GM12801 (cell line): ENCODE measurements around the gene PTPRN.

ENCODE experiments used
- CTCF ChIP-seq: IDR thresholded peaks from one replicate; pipeline ENCODE4 v1.5.1; 2011; ENCODE audit warnings: control low read depth; ENCODE audit not compliant: insufficient read length; ENCODE audit errors: extremely low read depth

PTPRN gene

GRCh38 chr2:219249203-219249980 lies 59.8 kb downstream of the PTPRN start:
- TF ChIP-seq CTCF, result no peak

GRCh38 chr2:219248845-219249202 lies 60.4 kb downstream of the PTPRN start:
- no peak for TF ChIP-seq CTCF

- TF ChIP-seq CTCF, result no peak
These were observed 61.2 kb downstream of the PTPRN start for GRCh38 chr2:219247678-219248642.

- TF ChIP-seq CTCF, result no peak
These were observed 62.6 kb downstream of the PTPRN start for GRCh38 chr2:219246559-219246958.

GRCh38 chr2:219245899-219246230 lies 63.3 kb downstream of the PTPRN start:
- TF ChIP-seq CTCF, result no peak

- no peak for TF ChIP-seq CTCF
These were observed 63.9 kb downstream of the PTPRN start, which contains the start of the genes GLB1L and STK16 for GRCh38 chr2:219245148-219245898. Gene GLB1L (minus strand): TSS chr2:219245444. CDS start chr2:219243573, 1,871 bp downstream. Gene STK16 (plus strand): TSS chr2:219245479. CDS start chr2:219246000, 521 bp downstream.

- TF ChIP-seq CTCF, result no peak
These were observed 64.4 kb downstream of the PTPRN start for GRCh38 chr2:219244789-219245147.
